Ovary (tissue), 3 donors: Measurements from ENCODE around the gene CAMK2N1.
"Not testable (repeated sequence)": the region's sequence is repeated elsewhere in the genome, so short reads cannot be mapped to it uniquely, and the experiment has no call there.

Source experiments
- CTCF ChIP-seq, 3 donors: fragments of 450-650 bp in 2 of 3; fragments of 200-600 bp in 1 of 3; IDR thresholded peaks; one replicate each; pipeline versions ENCODE4 v1.5.1 to v1.8.0; 2016 to 2022; ENCODE audit warnings: antibody characterized with exemption in 3 of 3, mild to moderate bottlenecking in 1 of 3
- EP300 ChIP-seq: sonication (generic); formaldehyde crosslinking; IDR thresholded peaks from one replicate; pipeline ENCODE4 v1.6.1; 2017; ENCODE audit warnings: antibody characterized with exemption
- donor health status: DM: no; HTN: no; CAD: no.

DNA sequence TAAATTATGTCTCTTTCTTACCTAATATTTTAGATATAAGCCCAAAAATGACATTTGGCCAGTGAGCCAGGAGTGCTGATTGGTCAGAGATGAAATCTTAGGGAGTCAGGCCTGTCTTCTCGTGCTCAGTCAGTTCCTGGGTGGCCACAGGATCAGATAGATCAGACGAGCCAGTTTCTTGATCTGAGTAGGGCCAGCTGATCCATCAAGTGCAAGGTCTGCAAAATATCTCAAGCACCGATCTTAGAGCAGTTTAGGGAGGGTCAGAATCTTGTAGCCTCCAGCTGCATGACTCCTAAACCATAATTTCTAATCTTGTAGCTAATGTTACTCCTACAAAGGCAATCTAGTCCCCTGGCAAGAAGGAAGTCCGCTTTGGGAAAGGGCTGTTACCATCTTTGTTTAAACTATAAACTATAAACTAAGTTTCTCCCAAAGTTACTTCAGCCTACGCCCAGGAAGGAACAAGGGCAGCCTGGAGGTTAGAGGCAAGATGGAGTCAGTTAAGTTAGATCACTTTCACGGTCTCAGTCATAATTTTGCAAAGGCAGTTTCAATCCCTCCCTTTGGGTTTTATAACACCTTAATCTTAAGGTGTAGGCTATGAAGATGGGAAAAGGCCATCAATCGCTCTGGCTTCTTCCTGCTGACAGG, 33.7 kb upstream of the CAMK2N1 start:
- not testable (repeated sequence) for TF ChIP-seq CTCF (IDR thresholded peaks at IDR 0.05); EP300
